Measurements from ENCODE around the gene PCNX2. TPM values are rescaled to one million over a fixed set of nuclear protein-coding genes. Genes with fewer than 3 reads are reported as not detected.
A peak's percentile ranks its signal among the peaks of the same experiment; 100 is the strongest.

PCNX2 gene
- total RNA-seq, 1 donor from 2014 or later, result 29.5 TPM

DNA sequence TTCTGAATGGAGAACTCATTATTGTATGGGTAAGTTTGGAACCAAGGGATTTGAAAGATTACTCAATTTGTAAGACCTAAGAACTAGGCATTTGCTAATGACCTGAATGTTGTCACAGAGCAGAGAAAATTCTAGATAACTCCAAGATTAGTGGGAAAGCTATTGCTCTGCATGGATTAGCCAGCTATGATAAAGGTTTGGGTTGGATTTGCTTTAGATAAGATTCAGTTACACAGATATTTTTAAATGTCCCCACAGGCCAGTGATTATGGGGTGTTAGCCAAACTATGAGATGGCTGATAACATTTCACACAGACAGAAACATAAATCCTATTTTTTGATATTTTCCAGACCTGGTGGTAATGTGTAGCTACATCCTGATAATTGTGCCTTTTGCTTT is 256.9 kb downstream of the PCNX2 start:
- Mint-ChIP-seq H3K36me3 (ENCODE audit: low read depth) (no peaks in the 10 kb centered on the region), H3K9me3 (peaks cover 3% of the 10 kb centered on the region), H3K27ac (no peak overlapping the region), H3K4me1 (no peaks in the 10 kb centered on the region), H3K4me3 (no peak overlapping the region), H3K27me3 (no peaks in the 10 kb centered on the region)
- intact Hi-C loops (cut with micrococcal nuclease), result no loop called here
- DNase-seq, result no peak

DNA sequence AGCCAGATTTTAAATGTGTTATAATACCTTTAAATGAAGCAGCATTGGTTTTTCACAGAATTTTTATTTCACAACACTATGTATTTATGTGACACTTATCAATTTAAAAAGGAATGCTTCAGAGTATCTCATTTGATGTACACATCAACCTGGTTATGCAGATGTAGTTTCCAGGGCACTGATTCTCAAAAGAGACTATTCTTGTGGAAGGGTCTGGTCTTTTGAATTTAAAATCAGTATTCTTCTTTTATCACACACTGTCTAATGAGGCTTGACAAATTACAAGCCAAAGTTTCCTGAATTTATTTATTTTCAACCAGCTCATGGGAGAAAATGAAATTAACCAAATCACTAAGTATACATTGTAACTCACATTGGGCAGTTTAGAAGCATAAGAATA is 257.7 kb downstream of the PCNX2 start:
- H3K9me3 Mint-ChIP-seq, result peaks cover 3% of the 10 kb centered on the region
- DNase-seq, result no peak
- H3K36me3 Mint-ChIP-seq (ENCODE audit: low read depth), result no peaks in the 10 kb centered on the region
- no peak overlapping the region for H3K27ac Mint-ChIP-seq
- H3K4me1 Mint-ChIP-seq, result no peaks in the 10 kb centered on the region
- H3K27me3 Mint-ChIP-seq, result no peaks in the 10 kb centered on the region
- intact Hi-C loops (cut with micrococcal nuclease), result no loop called here
- no peak overlapping the region for H3K4me3 Mint-ChIP-seq

DNA sequence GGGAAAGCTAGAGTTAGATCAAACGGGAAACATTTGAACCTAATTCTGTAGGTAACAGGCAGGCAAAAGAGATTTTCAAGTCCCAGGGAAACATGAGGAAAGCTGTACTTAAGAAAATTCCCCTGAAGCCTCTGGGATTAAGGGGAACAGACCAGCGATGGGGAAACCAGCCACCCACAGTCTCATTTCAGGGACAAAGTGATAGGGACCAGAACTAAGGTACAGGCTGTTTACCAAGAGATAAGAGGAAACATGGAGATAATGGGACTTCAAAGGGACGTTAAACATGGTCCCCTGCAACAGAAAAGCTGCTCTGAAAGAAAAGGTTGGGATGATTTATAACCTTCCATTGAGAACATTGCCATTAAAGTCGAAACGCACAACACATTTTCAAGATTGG is 260.7 kb downstream of the PCNX2 start:
- peaks cover 3% of the 10 kb centered on the region for H3K9me3 Mint-ChIP-seq
- H3K27me3 Mint-ChIP-seq, result no peaks in the 10 kb centered on the region
- no peak for DNase-seq
- intact Hi-C loops (cut with micrococcal nuclease), result no loop called here
- H3K27ac Mint-ChIP-seq, result no peak overlapping the region
- H3K4me3 Mint-ChIP-seq, result no peak overlapping the region
- no peaks in the 10 kb centered on the region for H3K36me3 Mint-ChIP-seq (ENCODE audit: low read depth)
- H3K4me1 Mint-ChIP-seq, result no peaks in the 10 kb centered on the region

DNA sequence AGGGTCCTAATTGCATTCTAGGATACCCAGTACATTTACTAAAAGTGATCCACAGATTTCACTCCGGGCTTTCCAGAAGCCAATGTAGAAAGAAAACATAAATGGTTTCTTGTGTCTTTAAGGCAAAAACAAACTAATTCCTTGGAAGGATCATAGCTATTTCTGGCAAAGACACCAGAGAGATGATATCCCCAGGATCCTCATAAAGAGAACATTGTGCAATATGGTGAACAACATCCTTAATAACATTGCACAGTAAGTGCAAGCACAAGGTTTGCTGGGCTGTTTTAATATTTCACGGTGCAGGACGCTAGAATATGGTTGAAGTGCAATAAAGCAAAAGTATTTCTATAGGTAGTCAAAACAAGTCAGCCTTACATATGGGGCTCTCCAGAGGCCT is 262.2 kb downstream of the PCNX2 start:
- no peaks in the 10 kb centered on the region for H3K27me3 Mint-ChIP-seq
- no peak overlapping the region for H3K27ac Mint-ChIP-seq
- no peaks in the 10 kb centered on the region for H3K4me1 Mint-ChIP-seq
- no peaks in the 10 kb centered on the region for H3K36me3 Mint-ChIP-seq (ENCODE audit: low read depth)
- peaks cover 3% of the 10 kb centered on the region for H3K9me3 Mint-ChIP-seq
- no peak for DNase-seq
- no peak overlapping the region for H3K4me3 Mint-ChIP-seq
- intact Hi-C loops (cut with micrococcal nuclease), result no loop called here

DNA sequence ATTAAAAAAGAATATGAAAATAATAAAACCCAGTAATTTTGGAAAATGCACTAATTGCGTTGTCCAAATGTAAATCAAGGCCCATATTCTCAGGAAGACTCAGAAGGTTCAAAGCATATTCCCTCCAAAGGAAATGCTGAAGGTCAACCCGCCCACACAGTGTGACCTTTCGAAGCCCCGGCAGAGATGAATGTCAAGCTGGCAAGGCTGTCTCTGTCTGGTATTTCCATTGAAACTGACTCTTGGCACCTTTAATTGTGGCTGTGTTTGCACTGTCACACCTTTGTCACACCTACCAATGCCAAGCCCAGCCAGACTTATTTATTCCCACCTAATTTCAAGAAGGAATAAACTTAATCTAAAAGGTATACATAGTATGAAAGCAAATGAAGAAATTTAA is 262.6 kb downstream of the PCNX2 start:
- Mint-ChIP-seq H3K4me3 (no peak overlapping the region), H3K27me3 (no peaks in the 10 kb centered on the region), H3K27ac (no peak overlapping the region), H3K4me1 (no peaks in the 10 kb centered on the region), H3K9me3 (peaks cover 3% of the 10 kb centered on the region), H3K36me3 (ENCODE audit: low read depth) (no peaks in the 10 kb centered on the region)
- no peak for DNase-seq
- intact Hi-C loops (cut with micrococcal nuclease), result no loop called here

DNA sequence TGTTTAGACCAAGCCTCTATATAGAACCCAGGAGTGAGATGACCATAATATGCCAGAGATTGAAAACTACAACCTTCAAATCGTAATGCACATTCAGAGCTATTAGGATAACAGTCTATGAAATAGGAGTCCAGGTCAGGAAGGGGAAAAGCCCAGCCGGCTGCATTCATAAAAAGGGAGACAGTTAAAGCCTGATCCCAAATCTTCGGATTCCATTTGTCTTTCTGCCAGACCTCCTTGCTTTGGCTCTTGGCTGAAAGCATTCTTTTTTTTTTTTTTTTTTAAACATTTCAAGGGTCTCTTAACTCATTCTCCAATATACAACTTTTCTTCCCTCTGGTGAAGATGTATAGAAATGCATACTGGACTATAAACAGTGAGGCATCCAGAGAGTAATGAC is 264.0 kb downstream of the PCNX2 start:
- Mint-ChIP-seq H3K4me1 (no peaks in the 10 kb centered on the region), H3K4me3 (no peak overlapping the region), H3K27ac (no peak overlapping the region), H3K36me3 (ENCODE audit: low read depth) (no peaks in the 10 kb centered on the region), H3K9me3 (peaks cover 3% of the 10 kb centered on the region), H3K27me3 (no peaks in the 10 kb centered on the region)
- intact Hi-C loops (cut with micrococcal nuclease), result no loop called here
- no peak for DNase-seq

DNA sequence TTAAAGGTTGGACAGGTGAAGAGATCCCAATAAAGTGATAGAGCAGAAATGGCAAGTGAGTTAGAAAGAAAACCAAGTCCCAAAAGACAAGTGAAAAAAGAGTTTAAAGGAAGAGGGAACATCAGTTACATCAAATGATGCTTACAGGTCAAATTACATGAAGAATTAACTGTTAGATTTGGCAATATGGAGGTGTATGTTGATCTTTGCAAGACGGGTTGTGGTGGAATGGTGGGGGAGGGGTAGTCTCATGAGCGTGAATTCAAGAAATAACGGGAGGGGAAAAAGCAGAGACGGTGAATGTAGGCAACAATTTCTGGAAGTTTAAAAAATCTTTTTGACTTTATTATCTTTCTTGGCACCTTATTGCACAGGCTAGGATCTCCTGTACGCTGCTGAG is 268.5 kb downstream of the PCNX2 start:
- intact Hi-C loops (cut with micrococcal nuclease), result no loop called here
- H3K4me3 Mint-ChIP-seq, result no peak overlapping the region

DNA sequence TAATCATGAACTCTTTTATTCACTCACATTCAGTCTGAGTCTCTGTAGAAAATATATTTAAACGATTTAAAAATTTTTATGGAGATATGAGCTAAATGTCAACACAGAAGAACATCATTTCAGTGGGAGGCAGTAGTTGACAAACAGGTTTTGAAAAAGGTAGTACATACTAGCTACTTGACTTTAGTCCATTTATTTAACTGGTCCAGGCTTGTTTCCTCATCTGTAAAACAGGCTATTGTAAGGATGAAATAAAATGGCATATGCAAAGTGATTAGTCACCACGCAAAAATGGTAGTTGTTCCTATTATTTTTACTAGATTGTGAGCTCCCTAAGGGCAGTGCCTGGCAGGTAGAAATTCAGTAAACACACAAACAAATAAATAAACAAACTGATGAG is 270.0 kb downstream of the PCNX2 start:
- Mint-ChIP-seq H3K4me1 (no peaks in the 10 kb centered on the region), H3K27me3 (no peaks in the 10 kb centered on the region), H3K27ac (no peak overlapping the region), H3K36me3 (ENCODE audit: low read depth) (peaks cover 2% of the 10 kb centered on the region), H3K4me3 (no peak overlapping the region), H3K9me3 (no peaks in the 10 kb centered on the region)
- no peak for DNase-seq
- intact Hi-C loops (cut with micrococcal nuclease), result loop anchor here (2.0 kb wide), 1 partner anchor 391 kb away; no protein-coding TSS in a partner anchor

More for the DNA sequence above, 268.5 kb downstream of the PCNX2 start:
- H3K9me3 Mint-ChIP-seq, result no peaks in the 10 kb centered on the region
- DNase-seq, result no peak
- peaks cover 2% of the 10 kb centered on the region for H3K36me3 Mint-ChIP-seq (ENCODE audit: low read depth)
- H3K27ac Mint-ChIP-seq, result no peak overlapping the region
- no peaks in the 10 kb centered on the region for H3K27me3 Mint-ChIP-seq
- no peaks in the 10 kb centered on the region for H3K4me1 Mint-ChIP-seq

DNA sequence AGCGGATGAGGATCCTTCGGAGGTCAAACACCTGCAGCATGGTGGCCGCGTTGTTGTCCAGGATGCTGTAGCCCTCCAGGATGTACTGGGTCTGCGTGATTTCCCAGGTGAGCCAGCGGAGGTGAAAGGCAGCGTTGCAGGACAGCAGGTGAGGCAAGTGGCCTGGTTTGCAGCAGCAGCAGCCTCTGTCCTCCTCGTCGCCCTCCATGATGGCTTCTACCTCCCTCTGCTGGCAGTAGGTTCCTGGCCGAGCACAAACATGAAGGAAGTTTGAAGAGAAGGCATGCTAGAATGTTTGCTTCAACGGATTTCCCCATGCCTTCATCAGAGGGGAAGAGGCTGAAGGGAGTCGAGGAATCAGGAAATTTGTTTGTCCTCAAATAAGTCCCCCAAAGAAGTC is 270.4 kb downstream of the PCNX2 start:
- Mint-ChIP-seq H3K27me3 (no peaks in the 10 kb centered on the region), H3K4me3 (no peak overlapping the region), H3K27ac (no peak overlapping the region), H3K9me3 (no peaks in the 10 kb centered on the region), H3K4me1 (no peaks in the 10 kb centered on the region), H3K36me3 (ENCODE audit: low read depth) (peaks cover 2% of the 10 kb centered on the region)
- intact Hi-C loops (cut with micrococcal nuclease), result loop anchor here (2.0 kb wide), 1 partner anchor 390 kb away; no protein-coding TSS in a partner anchor
- DNase-seq, result peak; percentile 67

DNA sequence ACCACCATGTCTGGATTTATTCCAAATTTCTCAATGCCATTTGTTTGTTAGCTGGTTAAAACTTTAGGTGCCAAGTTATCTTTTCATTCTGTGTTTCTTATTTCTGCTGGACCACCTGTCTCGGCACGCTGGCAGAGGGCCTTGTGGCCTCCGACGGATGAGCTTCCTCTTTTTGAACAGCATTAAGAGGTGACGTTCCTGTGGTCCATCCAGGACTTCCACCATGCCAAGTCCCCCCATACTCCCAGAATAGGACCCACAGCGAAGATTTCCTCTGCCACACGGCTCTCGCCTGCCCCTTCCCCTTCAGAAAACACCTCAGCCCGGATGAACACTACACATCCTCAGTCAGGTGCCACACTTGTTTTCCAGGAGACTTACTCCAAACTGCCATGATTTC is 271.3 kb downstream of the PCNX2 start:
- H3K27me3 Mint-ChIP-seq, result no peaks in the 10 kb centered on the region
- DNase-seq, result no peak
- no peak overlapping the region for H3K4me3 Mint-ChIP-seq
- no peaks in the 10 kb centered on the region for H3K4me1 Mint-ChIP-seq
- H3K27ac Mint-ChIP-seq, result peak overlapping the region; percentile 4
- H3K9me3 Mint-ChIP-seq, result no peaks in the 10 kb centered on the region
- H3K36me3 Mint-ChIP-seq (ENCODE audit: low read depth), result peaks cover 2% of the 10 kb centered on the region
- intact Hi-C loops (cut with micrococcal nuclease), result loop anchor here (2.0 kb wide), 1 partner anchor 389 kb away; no protein-coding TSS in a partner anchor

DNA sequence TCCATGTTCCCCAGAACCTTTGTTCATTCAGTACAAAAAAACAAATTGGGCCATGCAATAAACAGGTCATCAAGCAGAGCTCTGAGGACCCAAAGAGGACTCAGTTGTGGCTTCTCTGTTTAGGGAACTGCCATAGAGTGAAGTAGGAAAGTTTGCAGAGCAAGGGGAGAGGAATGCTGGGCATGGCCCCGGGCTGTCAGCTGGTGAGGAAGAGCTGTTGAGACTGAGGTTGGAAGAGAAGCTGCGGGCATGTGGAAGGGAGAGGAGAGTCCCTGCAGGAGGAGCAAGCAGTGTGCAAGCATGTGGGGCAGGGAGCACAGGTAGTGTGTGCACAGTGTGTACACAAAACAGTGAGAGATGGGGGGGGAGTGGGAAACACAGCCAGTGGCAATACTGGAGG is 273.3 kb downstream of the PCNX2 start:
- no peak overlapping the region for H3K4me3 Mint-ChIP-seq

DNA sequence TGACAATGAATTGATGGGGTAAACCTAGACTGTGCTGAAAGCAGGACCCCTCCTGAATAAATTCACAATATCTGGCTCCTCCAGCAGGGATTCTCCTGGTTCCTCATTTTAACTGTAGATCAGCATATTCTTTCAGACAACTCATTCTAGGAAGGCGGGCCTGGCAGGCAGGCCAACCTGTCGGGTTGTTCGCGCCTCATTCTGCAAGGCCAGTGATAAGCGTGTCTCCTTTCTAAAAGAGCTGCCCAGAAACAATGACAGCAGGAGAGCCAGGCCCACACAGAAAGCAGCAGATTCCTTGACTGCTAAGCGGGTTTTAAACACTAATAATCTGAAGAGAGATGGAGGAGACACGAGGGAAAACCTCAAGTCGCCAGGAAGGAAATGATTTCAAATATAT is 275.1 kb downstream of the PCNX2 start:
- Mint-ChIP-seq H3K4me3 (no peak overlapping the region), H3K36me3 (ENCODE audit: low read depth) (peaks cover 8% of the 10 kb centered on the region), H3K4me1 (peaks cover 9% of the 10 kb centered on the region), H3K9me3 (no peaks in the 10 kb centered on the region), H3K27me3 (no peaks in the 10 kb centered on the region), H3K27ac (no peak overlapping the region)
- intact Hi-C loops (cut with micrococcal nuclease), result no loop called here
- no peak for DNase-seq

More for the DNA sequence above, 273.3 kb downstream of the PCNX2 start:
- Mint-ChIP-seq H3K36me3 (ENCODE audit: low read depth) (peaks cover 6% of the 10 kb centered on the region), H3K27me3 (no peaks in the 10 kb centered on the region), H3K4me1 (peaks cover 2% of the 10 kb centered on the region), H3K9me3 (no peaks in the 10 kb centered on the region), H3K27ac (no peak overlapping the region)
- intact Hi-C loops (cut with micrococcal nuclease), result no loop called here
- DNase-seq, result no peak

DNA sequence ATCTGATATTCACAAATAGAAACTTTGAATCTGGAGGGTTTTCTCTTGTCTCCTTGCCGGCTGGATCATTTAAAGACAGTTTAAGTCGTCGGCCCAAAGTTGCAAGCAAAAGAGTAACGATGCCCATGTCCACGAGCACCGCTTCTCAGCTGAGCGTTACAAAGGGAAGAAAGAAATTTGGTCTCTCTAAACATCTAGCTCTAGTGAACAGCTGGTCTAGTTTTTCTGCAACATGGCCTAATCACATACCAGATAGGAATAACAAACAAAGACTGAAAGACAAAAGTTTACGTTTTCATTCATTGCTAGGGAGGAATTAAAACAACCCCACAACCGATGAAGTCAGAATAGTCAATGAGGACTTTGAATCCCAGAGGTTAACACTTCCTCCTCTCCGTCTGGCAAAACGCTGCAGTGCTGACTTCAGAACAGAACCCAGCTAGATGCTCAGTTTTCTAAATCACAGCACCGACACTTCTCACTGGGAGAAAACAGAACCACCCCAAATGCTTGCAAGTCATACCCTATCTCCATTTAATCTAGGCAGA is 275.7 kb downstream of the PCNX2 start:
- Mint-ChIP-seq H3K4me1 (peaks cover 9% of the 10 kb centered on the region), H3K27me3 (no peaks in the 10 kb centered on the region), H3K9me3 (no peaks in the 10 kb centered on the region), H3K4me3 (no peak overlapping the region), H3K27ac (no peak overlapping the region), H3K36me3 (ENCODE audit: low read depth) (peaks cover 8% of the 10 kb centered on the region)
- no peak for DNase-seq
- intact Hi-C loops (cut with micrococcal nuclease), result no loop called here

DNA sequence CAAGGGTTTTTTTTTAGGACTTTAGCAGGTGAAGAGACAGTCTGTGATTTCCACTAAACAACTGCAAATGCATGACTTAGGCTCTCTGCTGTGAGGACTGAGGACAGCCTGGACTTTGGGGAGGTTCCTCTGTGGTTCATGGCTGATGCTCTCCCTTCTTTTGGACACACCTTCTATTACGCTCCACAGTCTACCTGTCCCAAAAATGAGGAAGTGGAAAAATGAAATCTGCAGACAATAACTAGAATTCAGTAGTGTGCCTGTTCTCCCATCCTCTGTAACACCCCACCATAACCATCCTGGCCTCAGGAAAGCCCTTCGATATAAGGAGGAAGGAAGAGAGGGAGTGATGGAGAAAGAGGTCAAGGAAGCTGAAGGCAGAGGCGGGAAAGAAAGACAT is 276.4 kb downstream of the PCNX2 start:
- H3K9me3 Mint-ChIP-seq, result no peaks in the 10 kb centered on the region
- H3K27ac Mint-ChIP-seq, result no peak overlapping the region

DNA sequence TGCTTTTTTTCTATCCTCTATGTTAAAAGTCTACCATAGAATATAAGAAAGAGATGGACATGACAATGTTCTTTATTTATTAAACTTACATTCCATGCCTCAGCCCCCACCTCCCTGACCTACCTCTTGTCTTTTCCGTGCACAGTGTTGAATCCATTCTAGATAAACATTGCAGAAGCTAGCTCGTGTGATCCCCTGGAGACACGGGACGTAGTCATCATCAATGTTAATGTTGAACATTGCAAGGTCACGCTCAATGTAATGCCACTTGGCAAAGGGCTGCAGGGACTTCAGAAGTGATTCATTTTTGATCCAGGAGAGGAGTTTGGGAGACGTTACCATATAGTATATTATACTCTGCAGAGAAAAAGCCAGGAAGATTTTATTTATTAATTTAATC is 278.7 kb downstream of the PCNX2 start:
- Mint-ChIP-seq H3K4me3 (no peak overlapping the region), H3K36me3 (ENCODE audit: low read depth) (peaks cover 23% of the 10 kb centered on the region), H3K27ac (no peak overlapping the region), H3K27me3 (no peaks in the 10 kb centered on the region), H3K9me3 (no peaks in the 10 kb centered on the region), H3K4me1 (peaks cover 9% of the 10 kb centered on the region)
- no peak for DNase-seq
- intact Hi-C loops (cut with micrococcal nuclease), result no loop called here

More for the DNA sequence above, 276.4 kb downstream of the PCNX2 start:
- H3K4me1 Mint-ChIP-seq, result peaks cover 9% of the 10 kb centered on the region
- H3K4me3 Mint-ChIP-seq, result no peak overlapping the region
- H3K27me3 Mint-ChIP-seq, result no peaks in the 10 kb centered on the region
- no peak for DNase-seq
- peaks cover 12% of the 10 kb centered on the region for H3K36me3 Mint-ChIP-seq (ENCODE audit: low read depth)
- intact Hi-C loops (cut with micrococcal nuclease), result no loop called here

Measured in activated CD4-positive, alpha-beta T cell treated with anti-CD3 and anti-CD28 coated beads, Interleukin-2, amount 10 ng/mL, durations not matched to agents 24 days and 14 days (primary cell).